Measurements from ENCODE around the gene BRWD1.
A peak's percentile ranks its signal among the peaks of the same experiment; 100 is the strongest.

BRWD1 gene

DNA sequence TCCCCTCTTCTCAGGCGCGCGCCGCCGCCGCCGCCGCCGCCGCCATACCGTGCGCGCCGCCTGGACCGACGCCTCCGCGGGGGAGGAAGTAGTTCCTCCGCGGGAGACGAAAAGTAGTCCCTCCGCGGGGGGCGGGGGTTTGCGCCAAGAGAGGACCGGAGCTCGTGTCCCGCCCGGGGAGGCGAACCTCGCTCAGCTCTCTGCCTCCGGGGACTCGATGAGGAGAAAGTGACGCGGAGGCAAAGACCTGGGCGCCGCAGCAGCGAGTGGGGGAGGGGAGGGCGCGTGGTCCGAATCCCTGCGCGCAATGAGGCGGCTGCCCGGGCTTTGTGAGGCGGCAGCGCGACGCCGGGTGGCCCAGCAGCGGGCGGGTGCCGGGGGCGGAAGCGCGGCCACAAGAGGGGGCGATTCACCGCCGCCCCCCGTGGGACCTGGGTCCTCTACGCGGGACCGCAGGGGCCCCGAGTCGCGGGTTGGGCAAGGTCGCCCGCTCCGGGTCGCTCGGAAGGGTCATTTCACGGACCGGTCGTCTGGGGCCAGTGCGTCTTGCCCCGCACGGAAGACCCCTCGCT is at the start of gene BRWD1:
TSS of gene BRWD1 (minus strand) at position 62 of the 572 bp plus-strand sequence. CDS start 141 bp downstream, outside the sequence.
- Histone ChIP-seq H3K4me3 (ENCODE audit: low read length) (peak within 1 kb of the TSS; percentile 93), H3K36me3 (ENCODE audit: control insufficient read depth, insufficient read depth, low read length) (no peaks in the 10 kb centered on the region), H3K9ac (ENCODE audit: low read length) (peak within 1 kb of the TSS; percentile 67), H3K27ac (ENCODE audit: low read depth, low read length) (peak within 1 kb of the TSS; percentile 96), H3K4me1 (ENCODE audit: control insufficient read depth, insufficient read depth, low read length) (peaks cover 12% of the 10 kb centered on the region), H3K27me3 (ENCODE audit: control insufficient read depth, insufficient read depth, low read length) (no peaks in the 10 kb centered on the region)

DNA sequence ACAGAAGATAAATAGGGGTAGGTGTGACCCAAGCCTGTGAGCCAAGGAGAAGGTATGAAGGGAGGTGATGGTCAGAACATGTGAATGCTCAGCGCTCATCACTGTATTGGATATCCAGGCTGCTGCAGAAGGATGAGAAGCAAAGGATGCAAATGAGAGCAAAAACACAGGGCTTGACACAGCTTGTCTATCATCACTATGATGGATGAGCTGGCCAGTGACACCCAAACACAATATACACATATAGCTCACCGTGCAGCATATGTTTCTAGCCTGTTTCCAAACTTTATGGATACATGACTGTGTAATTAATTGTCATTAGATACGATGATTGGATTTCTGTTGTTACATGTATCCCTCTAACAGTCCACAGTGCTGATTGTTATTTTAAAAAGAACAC is 49.3 kb upstream of the BRWD1 start:
- Histone ChIP-seq H3K27ac (ENCODE audit: low read depth, low read length) (no peak overlapping the region), H3K4me3 (ENCODE audit: low read length) (no peak overlapping the region), H3K36me3 (ENCODE audit: control insufficient read depth, insufficient read depth, low read length) (no peaks in the 10 kb centered on the region), H3K9ac (ENCODE audit: low read length) (no peak overlapping the region), H3K27me3 (ENCODE audit: control insufficient read depth, insufficient read depth, low read length) (no peaks in the 10 kb centered on the region), H3K4me1 (ENCODE audit: control insufficient read depth, insufficient read depth, low read length) (no peaks in the 10 kb centered on the region)

DNA sequence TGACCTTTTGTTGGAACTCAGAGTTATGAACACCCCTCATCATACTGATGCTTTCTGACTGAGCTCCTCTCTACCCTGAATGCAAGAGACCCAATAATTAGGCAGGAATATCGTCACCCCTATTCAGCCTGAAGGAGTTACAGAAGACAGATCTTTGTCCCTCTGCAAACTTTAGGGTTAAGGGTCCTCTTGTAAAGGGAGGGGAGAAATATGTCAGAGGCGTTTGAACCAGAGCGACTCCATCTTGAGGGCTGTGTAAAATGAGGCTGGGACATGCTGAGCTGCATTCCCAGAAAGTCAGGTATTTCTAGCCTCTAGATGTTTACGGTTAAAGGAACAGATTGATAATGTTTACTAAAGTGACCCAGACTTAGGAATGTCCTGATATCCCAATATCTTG is 46.0 kb upstream of the BRWD1 start:
- Histone ChIP-seq H3K9ac (ENCODE audit: low read length) (no peak overlapping the region), H3K36me3 (ENCODE audit: control insufficient read depth, insufficient read depth, low read length) (no peaks in the 10 kb centered on the region), H3K4me3 (ENCODE audit: low read length) (no peak overlapping the region), H3K27ac (ENCODE audit: low read depth, low read length) (no peak overlapping the region), H3K4me1 (ENCODE audit: control insufficient read depth, insufficient read depth, low read length) (no peaks in the 10 kb centered on the region), H3K27me3 (ENCODE audit: control insufficient read depth, insufficient read depth, low read length) (no peaks in the 10 kb centered on the region)

DNA sequence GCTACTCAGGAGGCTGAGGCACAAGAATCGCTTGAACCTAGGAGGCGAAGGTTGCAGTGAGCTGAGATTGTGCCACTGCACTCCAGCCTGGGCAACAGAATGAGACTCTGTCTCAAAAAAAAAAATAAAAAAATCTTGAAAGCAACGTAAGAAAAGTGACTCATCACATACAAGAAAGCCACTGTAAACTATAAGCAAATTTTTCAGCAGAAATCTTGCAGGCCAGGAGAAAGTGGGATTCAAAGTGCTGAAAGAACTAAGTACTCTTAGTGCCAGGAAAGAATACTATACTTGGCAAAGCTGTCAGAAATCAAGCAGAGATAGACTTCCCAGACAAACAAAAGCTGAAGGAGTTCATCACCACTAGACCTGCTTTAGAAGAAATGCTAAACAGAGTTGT is 39.9 kb upstream of the BRWD1 start:
- no peak overlapping the region for H3K9ac ChIP-seq (ENCODE audit: low read length)

DNA sequence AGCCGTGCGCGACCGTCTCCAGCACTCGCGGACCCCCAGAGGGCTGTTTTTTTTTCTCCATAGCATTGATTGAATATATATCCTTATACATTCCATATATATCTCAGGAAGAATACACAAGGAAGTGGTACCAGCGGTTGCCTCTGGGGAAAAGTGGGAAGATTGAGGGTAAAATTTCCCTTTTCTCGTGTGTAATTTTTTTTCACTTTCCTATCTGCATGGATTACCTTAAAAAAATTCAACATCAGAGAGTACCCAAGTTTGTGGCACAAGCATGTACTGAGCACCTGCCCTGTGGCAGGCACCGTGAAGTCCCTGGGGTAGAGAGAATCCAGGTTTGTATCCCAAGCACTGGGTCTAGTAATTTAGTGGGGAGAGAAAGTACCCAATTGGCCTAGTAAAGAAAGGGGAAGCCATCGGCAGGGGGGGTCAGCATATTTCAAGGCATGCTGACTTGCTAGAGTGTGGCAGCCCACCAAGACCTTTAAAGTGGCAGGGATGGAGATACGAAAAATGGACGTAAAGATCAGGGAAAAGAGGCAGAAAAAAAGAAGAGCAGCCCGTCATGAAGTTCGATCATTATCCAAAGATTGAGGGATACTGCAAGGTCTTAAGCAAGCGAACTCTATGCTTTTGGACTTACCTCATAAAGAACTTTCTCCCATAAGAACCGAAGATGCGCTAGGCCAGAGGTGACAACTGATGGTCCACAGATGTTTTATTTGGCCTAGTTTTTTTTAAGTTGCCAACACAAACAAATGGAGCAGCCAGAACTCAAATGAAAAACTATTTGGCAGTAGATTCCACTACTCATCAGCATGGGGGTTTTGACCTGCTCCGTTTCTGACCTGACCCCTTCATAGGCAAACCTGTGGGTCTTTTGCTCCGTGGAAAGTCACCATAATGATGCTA is 36.9 kb upstream of the BRWD1 start:
- Histone ChIP-seq H3K27me3 (ENCODE audit: control insufficient read depth, insufficient read depth, low read length) (no peaks in the 10 kb centered on the region), H3K36me3 (ENCODE audit: control insufficient read depth, insufficient read depth, low read length) (no peaks in the 10 kb centered on the region), H3K4me1 (ENCODE audit: control insufficient read depth, insufficient read depth, low read length) (peaks cover 5% of the 10 kb centered on the region), H3K4me3 (ENCODE audit: low read length) (peak overlapping the region; percentile 88), H3K9ac (ENCODE audit: low read length) (peak overlapping the region; percentile 81), H3K27ac (ENCODE audit: low read depth, low read length) (peak overlapping the region; percentile 86)

More for the DNA sequence above, 39.9 kb upstream of the BRWD1 start:
- no peaks in the 10 kb centered on the region for H3K36me3 ChIP-seq (ENCODE audit: control insufficient read depth, insufficient read depth, low read length)
- H3K27ac ChIP-seq (ENCODE audit: low read depth, low read length): no peak overlapping the region
- H3K27me3 ChIP-seq (ENCODE audit: control insufficient read depth, insufficient read depth, low read length): no peaks in the 10 kb centered on the region
- no peaks in the 10 kb centered on the region for H3K4me1 ChIP-seq (ENCODE audit: control insufficient read depth, insufficient read depth, low read length)
- no peak overlapping the region for H3K4me3 ChIP-seq (ENCODE audit: low read length)

DNA sequence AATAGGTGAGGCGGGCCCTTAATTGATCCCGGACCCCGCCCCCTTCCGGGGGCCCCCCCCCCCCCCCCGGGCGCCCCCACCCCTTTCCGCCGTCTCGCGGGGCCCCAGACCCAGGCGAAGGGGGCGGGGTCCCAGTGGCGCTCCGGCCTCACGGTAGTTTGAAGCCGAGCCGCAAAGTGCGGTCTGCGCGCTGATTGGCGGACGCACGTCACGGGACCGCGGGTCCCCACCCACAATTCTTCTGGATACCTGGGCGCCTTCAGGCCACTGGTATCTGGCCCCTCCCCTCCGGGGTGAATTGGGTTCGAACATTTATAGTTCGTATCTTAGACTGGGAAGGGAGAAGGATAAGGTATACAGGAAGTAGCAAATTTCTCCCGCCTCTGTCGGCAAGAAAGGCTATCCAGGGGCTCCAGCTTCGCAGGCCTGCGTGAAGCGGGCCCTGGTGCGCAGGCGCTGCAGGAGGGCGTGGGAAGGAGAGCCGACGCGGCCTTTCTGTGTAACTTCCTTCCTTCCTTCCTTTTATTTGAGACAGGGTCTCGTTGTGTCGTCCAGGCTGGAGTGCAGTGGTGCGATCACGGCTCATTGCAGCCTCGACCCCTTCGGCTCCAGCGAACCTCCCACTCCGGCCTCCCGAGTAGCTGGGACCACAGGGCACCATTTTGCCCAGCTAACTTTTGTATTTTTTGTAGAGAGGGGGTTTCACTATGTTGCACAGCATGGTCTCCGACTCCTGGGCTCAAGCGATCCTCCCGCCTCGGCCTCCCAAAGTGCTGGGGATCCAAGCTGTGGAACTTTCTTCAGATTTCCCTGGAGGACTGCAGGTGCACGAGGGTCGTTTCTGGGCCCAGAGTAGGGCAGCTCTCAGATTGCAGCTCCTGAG is 36.0 kb upstream of the BRWD1 start:
- Histone ChIP-seq H3K27me3 (ENCODE audit: control insufficient read depth, insufficient read depth, low read length) (no peaks in the 10 kb centered on the region), H3K4me3 (ENCODE audit: low read length) (peak overlapping the region; percentile 88), H3K4me1 (ENCODE audit: control insufficient read depth, insufficient read depth, low read length) (peaks cover 5% of the 10 kb centered on the region), H3K9ac (ENCODE audit: low read length) (peak overlapping the region; percentile 81), H3K27ac (ENCODE audit: low read depth, low read length) (peak overlapping the region; percentile 86), H3K36me3 (ENCODE audit: control insufficient read depth, insufficient read depth, low read length) (no peaks in the 10 kb centered on the region)

DNA sequence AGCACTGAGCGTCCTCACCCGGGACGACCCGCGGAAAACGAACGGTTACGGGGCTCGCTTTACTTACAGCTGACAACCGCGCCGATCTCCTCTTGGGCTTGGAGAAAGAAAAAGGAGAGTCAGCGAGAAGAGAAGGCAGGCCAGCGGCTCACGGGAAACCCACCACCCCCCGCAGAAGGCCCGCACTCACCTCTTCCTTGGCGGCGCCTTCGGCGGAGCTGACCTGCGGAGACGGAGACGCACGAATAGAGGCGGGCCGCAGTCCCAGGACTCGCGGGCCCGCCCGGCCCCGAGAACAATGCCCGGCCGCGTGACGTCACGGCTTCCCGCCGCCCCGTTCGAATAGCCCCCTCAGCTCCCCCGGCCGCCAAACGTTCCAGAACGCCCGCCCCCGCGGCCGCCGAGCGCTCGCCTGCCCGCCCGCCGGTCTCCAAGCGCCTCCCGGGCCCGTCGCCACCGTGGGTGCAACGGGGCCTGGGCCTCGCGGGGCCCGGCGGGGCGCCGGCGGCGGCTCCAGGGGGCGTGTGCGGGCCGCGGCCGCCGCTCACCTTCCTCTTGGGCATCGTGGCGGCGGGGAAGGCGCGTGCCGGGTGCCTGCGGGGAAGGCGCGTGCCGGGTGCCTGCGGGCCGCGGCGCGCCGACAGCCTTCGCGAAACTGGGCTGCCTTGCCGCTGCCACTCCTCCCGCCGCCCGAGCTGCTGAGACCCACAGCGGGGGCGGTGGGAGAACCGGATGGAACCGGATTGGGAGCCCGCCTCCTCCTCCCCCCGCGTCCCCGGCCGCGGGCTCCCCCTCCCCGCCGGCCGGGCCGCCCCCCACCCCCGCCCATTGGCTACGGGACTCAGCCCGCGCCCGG is 35.2 kb upstream of the BRWD1 start, which contains the start of gene HMGN1:
TSS of gene HMGN1 (minus strand) at position 734 of the 856 bp plus-strand sequence. CDS start at position 563, 171 bp downstream.
- H3K27ac ChIP-seq (ENCODE audit: low read depth, low read length): peak within 1 kb of the TSS; percentile 86
- no peaks in the 10 kb centered on the region for H3K36me3 ChIP-seq (ENCODE audit: control insufficient read depth, insufficient read depth, low read length)
- H3K4me3 ChIP-seq (ENCODE audit: low read length): peak within 1 kb of the TSS; percentile 90
- no peaks in the 10 kb centered on the region for H3K27me3 ChIP-seq (ENCODE audit: control insufficient read depth, insufficient read depth, low read length)
- H3K4me1 ChIP-seq (ENCODE audit: control insufficient read depth, insufficient read depth, low read length): peaks cover 5% of the 10 kb centered on the region
- H3K9ac ChIP-seq (ENCODE audit: low read length): peak within 1 kb of the TSS; percentile 81

DNA sequence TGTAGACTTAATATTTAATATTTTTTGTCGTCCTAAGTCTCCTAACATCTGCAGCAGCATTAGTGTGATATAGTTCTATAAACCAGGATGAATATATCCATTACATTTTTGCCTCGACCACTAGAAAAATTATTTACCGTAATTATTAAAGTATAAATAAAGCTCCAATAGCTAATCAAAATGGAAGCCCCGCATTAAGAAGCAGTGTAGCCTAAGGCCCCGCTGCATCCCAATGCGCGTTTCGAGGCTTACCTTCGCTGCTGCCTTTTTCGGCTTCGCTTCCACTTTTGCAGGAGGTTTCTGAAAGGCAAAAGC is 34.6 kb upstream of the BRWD1 start:
- peaks cover 3% of the 10 kb centered on the region for H3K36me3 ChIP-seq (ENCODE audit: control insufficient read depth, insufficient read depth, low read length)
- H3K4me1 ChIP-seq (ENCODE audit: control insufficient read depth, insufficient read depth, low read length): peaks cover 5% of the 10 kb centered on the region
- H3K4me3 ChIP-seq (ENCODE audit: low read length): peak overlapping the region; percentile 90
- no peaks in the 10 kb centered on the region for H3K27me3 ChIP-seq (ENCODE audit: control insufficient read depth, insufficient read depth, low read length)
- H3K27ac ChIP-seq (ENCODE audit: low read depth, low read length): peak overlapping the region; percentile 76
- H3K9ac ChIP-seq (ENCODE audit: low read length): peak overlapping the region; percentile 69

DNA sequence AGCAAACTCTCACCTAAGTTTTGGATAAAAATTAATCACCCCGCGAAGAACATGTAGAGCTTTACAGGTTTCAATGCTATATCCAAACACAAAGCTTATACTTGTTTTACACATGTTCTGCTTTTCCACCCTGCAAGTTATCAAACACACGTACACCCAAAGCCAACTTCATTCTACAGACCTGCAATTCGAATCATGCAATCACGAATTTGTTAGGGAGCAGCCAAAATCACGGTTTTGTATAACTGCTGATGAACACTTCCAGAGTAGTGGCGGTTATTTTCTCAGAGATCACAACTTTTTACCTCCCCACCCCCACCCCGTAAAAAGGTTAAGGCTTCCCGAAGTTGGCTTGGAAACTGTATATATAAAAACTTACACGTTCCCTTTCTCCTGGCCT is 34.1 kb upstream of the BRWD1 start:
- Histone ChIP-seq H3K36me3 (ENCODE audit: control insufficient read depth, insufficient read depth, low read length) (peaks cover 3% of the 10 kb centered on the region), H3K27me3 (ENCODE audit: control insufficient read depth, insufficient read depth, low read length) (no peaks in the 10 kb centered on the region), H3K27ac (ENCODE audit: low read depth, low read length) (peak overlapping the region; percentile 76), H3K4me3 (ENCODE audit: low read length) (peak overlapping the region; percentile 90), H3K9ac (ENCODE audit: low read length) (no peak overlapping the region), H3K4me1 (ENCODE audit: control insufficient read depth, insufficient read depth, low read length) (peaks cover 5% of the 10 kb centered on the region)

DNA sequence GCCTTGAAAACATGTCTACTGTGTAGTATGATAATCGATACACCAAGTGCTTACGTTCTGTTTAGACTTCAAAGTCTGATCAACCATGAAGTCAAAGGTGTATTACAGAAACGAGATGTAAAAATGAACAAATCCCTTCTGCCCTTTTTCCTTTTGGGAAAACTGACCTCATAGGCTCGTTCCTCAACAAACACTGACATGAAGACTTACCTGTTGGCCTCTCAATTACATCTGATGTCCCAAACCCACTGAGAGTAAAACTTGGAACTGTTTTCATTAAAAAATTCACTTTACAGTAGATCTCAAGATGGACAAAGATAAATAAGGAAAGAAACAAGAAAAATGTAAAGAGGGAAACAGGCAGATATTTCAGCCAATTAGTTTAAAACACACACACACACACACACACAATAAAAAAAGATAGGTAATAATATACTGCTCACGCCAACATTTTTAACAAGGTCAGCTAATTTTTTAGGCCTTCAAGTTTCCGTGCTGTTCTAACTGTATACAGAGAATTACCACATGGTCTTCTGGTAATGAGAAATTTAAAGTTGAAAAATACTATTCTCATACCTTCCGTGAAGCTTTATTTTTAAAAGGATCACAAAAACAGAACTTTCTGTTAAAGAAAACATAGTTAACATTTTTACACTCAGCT is 33.4 kb upstream of the BRWD1 start:
- H3K4me3 ChIP-seq (ENCODE audit: low read length): no peak overlapping the region
- no peak overlapping the region for H3K9ac ChIP-seq (ENCODE audit: low read length)
- H3K27ac ChIP-seq (ENCODE audit: low read depth, low read length): no peak overlapping the region
- H3K27me3 ChIP-seq (ENCODE audit: control insufficient read depth, insufficient read depth, low read length): no peaks in the 10 kb centered on the region
- peaks cover 3% of the 10 kb centered on the region for H3K36me3 ChIP-seq (ENCODE audit: control insufficient read depth, insufficient read depth, low read length)
- peaks cover 5% of the 10 kb centered on the region for H3K4me1 ChIP-seq (ENCODE audit: control insufficient read depth, insufficient read depth, low read length)

DNA sequence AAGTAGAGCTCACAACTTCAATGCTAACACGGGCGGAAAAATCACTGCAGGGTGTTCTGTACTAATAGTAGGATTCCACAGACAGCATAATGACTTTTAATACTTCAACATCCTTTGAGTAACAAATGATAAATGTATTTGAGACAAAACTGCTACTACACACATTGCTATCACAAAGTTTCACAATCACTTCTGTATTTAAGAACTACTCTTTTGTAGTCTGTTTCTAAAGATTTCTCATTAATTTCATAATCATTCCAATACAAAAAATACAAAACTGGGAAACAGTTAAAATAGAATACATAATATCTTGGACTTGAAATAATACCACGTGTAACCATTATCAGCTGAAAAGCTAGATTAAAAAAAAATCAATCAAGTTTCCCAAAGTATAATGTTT is 32.8 kb upstream of the BRWD1 start:
- H3K27ac ChIP-seq (ENCODE audit: low read depth, low read length): no peak overlapping the region
- no peak overlapping the region for H3K9ac ChIP-seq (ENCODE audit: low read length)
- H3K4me1 ChIP-seq (ENCODE audit: control insufficient read depth, insufficient read depth, low read length): peaks cover 5% of the 10 kb centered on the region
- no peaks in the 10 kb centered on the region for H3K27me3 ChIP-seq (ENCODE audit: control insufficient read depth, insufficient read depth, low read length)
- no peak overlapping the region for H3K4me3 ChIP-seq (ENCODE audit: low read length)
- peaks cover 6% of the 10 kb centered on the region for H3K36me3 ChIP-seq (ENCODE audit: control insufficient read depth, insufficient read depth, low read length)
